ENCODE measurements around the gene MICAL3.

GRCh38 chr22:17783312-17783711, 241.0 kb downstream of the MICAL3 start:
- TF ChIP-seq CTCF (IDR thresholded peaks at IDR 0.05) (no peak), POLR2A (IDR thresholded peaks at IDR 0.05) (no peak)
